ENCODE measurements around the gene AKAP13.

The AKAP13 gene

DNA sequence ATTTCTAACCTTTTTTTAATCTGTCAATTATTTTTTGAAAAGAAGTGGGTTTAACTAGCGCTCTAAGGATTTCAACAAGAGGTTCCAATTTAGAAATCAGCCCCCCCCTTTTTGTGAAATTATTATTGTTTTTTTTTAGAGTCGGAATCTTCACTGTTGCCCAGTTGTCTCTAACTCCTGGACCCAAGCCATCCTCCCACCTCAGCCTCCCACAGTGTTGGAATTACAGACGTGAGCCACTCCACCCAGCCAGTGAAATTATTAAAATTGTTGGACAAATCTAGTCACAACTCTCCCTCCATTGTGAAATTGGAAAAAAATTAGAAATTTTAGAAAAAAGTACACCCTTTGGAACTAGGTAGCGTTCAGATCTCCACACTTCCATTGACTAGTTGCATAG lies 2.5 kb downstream of the AKAP13 start:
- no peak for DNase-seq (ENCODE audit: low read depth in 2 of 2)

DNA sequence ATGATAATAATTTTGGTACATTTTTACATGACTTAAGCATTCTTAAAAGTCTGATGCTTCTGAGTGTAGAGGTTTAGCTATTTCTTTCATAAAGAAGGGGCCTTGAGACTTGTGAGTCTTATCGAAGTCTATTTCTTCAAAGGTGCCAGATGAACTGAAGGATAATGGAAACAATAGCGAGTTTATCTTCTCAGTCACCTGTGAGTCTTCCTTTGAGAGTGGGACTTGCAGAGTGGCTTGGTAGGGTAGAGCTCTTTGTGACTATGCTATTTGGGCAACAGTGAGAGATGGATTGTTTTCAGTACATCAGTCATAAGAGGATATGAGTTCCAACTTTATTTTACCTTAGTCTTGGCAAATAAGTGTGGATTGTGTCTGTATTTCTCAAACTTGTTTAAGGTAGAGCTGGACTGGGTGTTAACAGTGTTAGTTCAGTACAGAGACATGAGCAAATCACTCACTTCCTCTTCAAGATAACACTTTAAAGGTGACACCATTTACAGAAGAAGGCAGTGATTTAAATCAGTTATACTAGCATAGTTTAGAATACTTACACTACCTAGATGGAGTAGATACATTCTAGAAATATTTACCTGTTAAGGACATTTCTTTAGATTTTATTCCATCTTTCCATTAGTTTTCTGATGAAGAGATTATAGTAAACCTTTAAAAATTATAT lies 3.2 kb downstream of the AKAP13 start:
- DNase-seq (ENCODE audit: low read depth in 2 of 2) = no peak

DNA sequence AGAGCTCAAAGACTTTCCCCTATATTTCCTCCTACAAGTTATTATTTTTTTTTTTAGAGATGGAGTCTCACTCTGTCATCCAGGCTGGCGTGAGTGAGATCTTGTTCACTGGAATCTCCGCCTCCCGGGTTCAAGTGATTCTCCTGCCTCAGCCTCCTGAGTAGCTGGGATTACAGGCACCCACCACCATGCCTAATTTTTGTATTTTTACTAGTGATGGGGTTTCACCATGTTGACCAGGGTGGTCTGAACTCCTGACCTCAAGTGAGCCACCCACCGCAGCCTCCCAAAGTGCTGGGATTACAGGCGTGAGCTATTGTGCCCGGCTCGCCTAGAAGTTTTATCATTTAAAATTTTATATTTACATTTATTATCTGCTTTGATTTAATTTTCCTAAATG lies 5.9 kb downstream of the AKAP13 start:
- no peak for DNase-seq (ENCODE audit: low read depth in 2 of 2)

DNA sequence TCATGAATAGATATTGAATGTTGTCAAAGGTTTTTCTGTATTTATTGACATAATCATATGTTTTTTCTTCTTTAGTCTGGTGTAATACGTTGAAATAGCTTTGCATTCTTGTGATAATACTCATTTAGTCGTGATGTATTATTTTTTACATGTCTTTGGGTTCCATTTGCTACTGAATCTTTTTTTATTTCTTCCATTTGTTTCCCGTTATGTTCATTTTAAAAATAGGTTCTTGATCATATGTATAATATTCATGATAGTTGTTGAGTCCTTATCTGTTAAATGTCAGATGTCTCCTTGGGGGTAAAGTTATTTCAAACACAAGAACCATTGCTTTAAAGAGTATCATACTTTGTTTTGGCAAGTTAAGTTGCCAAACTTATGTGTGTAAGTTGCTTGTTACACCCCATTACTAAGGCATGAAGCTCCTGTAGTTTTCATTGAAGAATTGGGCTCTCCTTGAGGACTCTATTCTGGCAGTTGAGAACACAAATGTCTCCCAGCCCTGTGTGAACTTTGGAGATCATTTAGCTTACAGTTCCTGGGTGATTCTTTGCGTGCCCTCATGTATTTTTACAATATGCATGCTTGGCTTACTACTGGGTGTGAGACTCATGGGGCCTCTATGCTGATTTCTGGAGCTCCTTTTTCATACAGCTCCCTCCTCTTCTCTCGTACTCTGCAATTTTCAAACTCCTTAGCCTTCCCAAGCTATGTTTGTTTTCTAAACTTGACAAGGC lies 8.3 kb downstream of the AKAP13 start:
- DNase-seq (ENCODE audit: low read depth in 2 of 2) = no peak

DNA sequence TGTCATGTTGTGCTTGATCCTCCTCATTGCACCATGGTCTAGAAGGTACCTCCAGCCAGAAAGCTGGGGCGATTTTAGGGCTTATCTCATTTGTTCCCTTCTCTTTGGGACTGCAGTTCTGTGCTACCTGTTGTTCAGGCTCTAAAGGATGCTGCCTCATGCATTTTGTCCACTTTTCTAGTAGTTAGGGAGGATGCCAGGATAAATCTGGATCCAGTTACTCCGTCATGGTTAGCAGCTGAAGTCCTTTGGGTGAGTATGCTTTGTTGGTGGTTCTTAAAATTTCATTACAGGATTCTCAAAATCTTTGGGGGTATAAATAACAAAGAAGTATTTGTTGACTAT lies 8.9 kb downstream of the AKAP13 start:
- no peak for DNase-seq (ENCODE audit: low read depth in 2 of 2)

DNA sequence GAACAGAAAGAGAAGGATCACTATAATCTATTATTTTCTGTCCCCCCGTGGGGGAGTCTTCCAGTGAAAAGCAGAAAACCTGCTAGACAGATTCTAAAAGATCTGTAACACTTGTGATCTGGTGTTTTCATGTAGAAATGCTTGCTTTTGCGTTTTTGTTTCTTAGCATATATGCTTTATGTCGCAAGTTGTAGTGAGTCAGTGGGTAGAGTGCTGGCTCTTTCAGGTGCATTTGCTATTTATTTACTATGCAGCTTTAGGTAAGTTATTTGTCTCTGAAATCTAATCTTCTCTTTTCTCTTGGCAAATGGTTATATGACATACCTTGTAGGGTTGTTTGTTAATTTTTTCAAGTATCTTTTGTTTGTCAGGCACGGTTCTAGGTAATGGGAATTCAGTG lies 9.4 kb downstream of the AKAP13 start:
- DNase-seq (ENCODE audit: low read depth in 2 of 2) = no peak

DNA sequence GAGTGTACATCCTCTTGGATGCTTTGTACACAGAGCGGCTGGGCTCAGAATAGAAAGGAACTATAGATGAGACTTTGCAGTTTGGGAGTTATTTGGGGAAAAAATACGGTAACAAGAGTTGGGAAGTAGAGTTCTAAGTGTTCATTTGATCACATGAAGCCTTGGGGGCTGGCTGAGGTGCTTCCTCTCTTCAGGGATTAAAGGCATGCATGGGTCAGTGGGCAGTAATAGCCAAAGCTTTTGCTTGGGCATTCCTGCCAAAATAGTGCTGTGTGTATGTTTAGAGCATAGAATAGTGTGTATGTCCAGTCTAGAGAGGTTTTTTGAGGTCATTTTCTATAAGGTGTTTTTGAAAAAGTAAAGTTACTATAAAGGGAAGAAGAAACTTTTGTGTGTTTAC lies 12.8 kb downstream of the AKAP13 start:
- DNase-seq (ENCODE audit: low read depth in 2 of 2) = no peak

DNA sequence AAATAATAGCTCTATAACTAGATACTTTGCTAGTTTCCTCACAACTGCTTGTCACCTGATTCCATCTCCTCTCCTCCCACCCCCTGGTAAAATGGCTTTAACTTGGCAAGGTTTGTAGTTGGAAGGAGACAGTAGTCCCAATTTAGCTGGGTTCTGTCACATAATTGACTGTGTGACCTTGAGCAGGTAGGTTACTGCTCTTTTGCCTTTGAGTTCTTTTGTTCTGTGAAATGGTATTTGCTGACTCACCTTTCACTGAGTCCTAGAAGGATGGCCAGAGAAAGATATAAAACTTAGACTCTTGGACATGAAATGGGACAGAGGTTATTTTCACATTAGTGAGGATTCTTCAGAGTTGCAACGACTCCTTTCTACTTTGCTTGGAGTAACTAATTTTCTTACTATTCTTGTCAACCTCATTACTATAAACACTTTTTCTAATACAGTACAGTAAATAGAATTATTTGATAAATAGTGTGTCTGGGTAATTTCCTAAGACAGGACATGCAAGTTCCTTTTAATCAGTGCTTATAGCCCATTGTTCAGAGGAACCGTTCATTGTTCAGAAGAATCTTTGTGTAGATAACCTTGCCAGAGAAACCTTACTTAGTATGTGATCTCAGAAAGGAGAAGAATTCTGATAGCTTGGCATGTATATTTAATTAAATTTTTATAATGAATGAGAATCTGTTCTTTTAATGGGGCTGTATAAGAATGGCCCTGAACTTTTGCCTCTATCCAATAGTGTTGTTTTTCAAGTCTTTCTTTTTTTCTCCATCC lies 14.3 kb downstream of the AKAP13 start:
- no peak for DNase-seq (ENCODE audit: low read depth in 2 of 2)

DNA sequence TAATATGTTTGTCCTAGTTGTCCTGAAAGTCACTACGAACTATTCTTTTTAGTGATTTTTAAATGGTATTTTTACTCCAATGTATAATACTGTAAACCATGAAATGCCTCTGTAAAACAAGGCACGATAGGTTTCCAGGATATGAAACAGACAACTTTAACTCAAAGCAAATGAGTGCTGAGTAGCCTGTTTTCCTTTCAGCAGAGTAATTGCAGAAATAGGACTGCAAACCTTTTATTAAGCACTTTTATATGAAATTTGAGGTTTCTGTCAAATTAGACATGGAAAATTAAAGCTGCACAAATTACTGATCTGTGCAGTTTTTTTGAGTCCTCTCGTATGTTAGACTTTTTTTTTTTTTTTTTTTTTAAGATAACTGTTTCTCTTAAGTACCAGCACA lies 16.2 kb downstream of the AKAP13 start:
- DNase-seq (ENCODE audit: low read depth in 2 of 2) = no peak

DNA sequence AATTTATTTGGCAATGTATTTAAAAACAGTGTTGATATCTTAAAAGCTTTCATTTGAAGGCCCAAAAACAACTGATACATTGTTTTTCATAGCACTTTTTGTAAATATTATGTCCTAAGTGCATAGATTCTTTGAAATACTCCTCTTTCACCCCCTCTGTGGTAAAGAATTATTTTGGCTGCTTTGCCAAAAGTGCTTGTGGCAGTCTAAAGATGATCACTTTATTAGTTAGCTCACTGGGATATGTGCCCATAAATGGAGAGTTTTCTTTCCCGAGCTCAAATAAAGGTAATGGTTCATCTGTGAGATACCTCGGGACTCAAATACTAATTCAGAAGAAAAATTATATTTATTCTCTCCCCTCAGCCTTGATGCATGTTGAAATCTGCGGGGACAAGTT lies 16.7 kb downstream of the AKAP13 start:
- DNase-seq (ENCODE audit: low read depth in 2 of 2) = no peak

DNA sequence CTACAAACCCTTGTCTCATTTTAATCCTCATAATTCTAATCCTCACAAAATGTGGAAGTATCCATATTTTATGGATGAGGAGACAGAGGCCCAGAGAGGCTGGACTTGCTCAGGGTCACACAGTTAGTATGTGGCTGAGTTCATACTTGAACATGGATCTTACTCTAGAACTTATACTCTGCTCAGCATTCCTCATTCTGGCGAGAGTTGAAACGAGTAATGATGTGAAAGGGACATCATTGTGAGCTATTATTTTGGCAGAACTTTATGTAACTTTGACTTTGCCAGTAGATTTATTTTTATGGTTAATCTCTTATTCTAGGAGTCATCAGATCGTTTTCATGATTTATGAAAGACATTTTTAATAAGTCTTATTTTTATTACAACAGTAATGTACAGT lies 17.5 kb downstream of the AKAP13 start:
- no peak for DNase-seq (ENCODE audit: low read depth in 2 of 2)

DNA sequence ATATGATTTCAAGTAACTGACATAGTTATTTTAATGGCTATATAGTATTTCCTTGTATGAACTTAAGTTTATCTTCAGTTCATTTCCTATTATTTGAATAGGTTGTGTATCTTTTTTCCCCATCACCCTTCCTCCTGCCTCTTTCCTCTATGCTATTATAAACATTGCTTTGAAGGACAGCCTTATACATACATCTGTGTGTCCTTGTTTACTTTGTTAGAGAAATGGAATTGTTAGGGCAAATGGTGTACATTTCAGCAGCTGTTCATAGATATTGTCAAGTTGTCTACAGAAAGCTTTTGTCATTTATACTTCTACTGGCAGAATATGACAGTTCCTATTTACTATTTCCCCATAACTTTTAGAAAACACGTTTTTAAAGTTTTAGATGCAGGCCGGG lies 18.4 kb downstream of the AKAP13 start:
- DNase-seq (ENCODE audit: low read depth in 2 of 2) = no peak

DNA sequence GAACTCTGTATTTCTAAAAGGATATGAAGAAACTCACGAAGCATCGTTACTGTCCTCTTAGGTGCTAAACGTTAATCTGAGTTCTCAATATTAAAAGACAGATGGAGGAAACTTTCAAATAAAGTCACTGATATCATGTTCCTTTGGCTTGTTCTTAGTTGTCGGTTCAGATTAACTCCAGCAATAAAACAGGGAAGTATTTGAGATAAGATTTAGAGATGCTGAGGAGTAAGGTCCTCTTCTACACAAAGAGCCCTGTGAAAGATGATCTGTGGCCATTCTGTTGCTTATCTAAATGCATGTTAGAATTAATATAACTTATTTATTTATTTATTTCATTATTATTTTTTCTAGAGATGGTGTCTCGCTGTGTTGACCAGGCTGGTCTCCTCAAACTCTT lies 19.2 kb downstream of the AKAP13 start:
- DNase-seq (ENCODE audit: low read depth in 2 of 2) = no peak

DNA sequence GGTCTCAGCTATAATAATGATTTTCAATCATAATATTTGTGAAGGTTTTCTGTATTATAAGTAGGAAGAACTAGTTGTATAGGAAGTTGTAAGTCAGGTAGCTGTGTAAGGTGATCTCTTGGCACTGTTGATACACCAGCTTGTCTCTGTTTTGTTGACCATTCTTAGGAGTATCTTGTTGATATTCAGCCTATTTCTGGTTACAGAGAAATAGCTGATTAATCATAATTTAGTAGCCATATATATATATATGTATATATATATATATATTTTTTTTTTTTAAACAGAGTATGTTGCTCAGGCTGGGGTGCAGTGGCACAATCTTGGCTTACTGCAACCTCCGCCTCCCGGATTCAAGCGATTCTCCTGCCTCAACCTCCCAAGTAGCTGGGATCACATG lies 20.2 kb downstream of the AKAP13 start:
- no peak for DNase-seq (ENCODE audit: low read depth in 2 of 2)

DNA sequence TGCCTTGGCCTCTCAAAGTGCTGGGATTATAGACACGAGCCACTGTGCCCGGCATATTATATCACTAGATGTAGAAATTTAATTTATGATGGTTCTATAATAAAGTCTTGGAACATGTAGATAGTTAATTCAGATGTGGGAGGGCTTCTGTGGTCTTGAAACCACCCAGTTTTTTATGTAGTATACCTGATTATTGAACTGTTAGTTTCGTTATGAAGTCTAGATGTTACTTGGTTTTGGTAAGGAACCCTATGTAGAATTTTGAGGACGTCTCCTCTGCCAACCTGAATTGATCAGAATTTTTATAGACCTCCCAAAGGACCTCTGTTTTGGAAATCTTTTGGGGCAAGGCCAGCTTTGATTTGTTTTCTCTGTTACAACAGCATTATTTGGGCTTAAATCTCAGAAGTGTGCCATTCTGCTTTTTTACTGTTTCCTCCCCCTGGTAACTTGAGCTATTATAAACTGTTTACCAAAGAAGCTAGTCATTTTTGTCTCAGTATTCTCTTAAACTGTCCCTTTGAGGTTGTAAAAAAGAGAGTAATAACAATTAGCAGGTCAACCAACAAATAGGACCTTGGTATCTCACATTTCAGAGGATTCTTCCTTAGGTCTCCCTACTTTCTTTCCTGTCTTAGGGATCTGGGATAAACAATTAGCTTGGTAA lies 20.8 kb downstream of the AKAP13 start:
- DNase-seq (ENCODE audit: low read depth in 2 of 2) = no peak

DNA sequence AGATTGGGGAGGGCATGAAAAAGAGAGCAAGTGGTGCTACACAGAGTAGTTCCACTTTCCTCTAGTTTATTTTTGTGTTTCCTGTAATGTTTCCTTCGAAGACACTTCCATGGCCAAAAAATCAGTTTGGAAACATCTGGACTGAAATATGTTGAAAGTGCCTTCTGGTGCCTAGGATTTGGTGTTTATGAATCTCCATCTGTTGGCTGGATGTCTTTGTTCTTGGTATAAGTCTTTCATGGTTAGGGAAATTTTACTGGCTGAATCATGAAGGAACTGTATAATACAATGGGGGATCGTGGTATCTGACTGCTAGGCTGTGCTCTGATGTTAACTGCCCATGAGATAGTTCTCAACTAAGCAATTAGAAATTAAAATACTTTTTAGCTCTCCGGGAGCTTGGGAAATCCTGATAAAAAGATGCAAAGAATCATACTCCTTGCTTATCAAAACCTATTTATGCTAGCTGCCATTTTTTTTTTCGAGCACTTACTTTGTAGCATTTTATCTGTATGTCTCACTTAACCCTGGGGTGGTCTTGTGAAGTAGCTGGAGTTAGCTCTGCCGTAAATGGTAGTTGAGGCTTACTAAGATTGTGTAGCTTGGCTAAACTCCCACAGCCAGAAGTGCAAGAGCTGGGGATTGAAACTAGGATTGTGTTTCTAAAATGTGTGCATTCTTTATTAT lies 21.9 kb downstream of the AKAP13 start:
- no peak for DNase-seq (ENCODE audit: low read depth in 2 of 2)

DNA sequence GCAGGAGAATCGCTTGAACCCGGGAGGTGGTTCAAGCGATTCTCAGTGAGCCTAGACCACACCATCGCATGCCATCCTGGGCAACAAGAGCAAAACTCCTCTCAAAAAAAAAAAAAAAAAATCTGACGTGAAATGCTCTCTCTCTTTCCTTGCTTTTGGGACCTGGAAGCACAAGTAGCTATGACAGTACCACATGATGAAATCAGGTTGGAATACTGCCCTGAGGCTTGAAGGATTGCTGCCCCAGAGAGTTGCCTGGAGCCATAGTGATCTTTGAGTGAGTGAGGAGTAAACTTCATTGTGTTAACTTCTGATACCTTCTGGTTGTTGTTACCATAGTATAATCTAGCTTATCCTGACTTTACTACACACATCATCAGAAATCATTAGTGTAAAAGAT lies 23.3 kb downstream of the AKAP13 start:
- no peak for DNase-seq (ENCODE audit: low read depth in 2 of 2)

DNA sequence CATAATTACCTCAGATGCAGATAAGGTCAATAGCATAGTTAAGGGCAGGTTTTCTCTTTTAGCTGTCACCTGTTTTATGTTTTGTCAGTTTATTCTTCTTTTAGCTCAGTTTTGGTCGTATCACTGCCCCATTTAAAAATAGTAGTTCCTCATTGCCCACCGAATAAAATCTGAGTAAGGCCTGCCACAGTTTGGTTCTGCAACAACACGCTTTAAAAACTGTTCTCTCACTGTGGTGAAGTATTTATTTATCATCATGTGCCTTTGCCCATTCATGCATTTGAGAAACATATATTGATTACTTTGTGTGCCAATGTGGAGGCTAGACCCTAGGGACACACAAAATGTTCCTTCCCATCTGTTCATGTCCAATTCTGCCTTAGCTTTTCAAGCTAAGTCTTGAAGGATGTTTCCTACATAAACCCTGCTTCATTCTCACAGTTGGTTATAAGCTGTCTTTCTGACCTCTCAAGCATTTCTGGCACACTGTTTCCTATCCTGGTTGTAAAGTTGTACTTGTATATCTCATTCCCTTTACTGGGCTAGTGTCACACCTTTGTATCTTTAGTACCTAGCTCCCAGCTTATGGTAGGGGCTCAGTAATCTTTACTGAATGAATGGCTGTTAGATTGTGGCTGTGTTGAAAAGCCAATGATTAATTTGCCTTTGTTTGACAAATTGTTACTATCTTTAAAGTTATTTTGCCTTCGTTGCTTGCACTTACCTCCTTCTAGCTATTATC lies 23.9 kb downstream of the AKAP13 start:
- DNase-seq (ENCODE audit: low read depth in 2 of 2) = no peak

DNA sequence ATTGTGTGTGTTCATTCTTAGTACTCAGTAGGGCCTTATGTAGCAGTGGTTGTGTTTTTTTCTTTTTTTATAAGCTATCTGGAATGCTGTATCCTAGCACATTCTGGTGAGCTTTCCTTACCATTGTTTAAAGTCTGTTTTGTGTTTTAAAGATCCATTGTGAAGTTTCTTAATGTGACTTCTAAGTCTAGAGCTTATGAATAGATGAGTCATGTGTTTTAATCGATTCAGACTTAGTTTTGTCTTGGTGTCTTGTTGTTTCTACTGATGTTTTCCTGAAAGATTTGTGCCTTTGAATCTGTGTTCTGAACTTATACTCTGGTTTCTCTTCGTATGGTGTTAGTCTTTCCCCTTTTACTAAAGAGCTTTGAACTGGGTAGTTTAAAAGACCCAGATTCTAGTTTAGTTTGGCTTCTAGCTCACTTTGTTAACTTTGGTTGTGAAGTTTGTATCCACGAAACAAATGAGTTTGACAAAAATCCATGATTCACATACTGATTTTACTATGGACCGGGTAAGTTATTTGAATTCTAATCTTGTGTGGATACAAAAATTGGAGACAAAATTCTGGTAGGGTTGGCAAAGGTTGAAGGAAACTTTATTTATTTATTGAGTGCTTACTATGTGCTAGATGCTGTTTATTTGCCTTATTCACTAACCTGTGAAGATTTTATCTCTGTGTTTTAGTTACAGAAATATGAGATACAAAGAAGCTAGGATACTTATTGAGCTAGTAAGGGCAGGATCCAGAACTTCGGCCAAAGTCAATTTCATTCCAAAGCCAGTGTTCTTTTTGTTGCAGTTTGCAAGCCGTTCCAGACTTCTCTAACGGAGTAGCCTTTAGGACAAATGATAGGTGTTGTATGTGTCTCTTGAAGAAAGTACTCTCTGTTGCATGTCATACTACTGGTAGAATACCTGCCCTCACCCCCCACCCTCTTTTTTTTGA lies 24.8 kb downstream of the AKAP13 start:
- DNase-seq (ENCODE audit: low read depth in 2 of 2) = no peak

DNA sequence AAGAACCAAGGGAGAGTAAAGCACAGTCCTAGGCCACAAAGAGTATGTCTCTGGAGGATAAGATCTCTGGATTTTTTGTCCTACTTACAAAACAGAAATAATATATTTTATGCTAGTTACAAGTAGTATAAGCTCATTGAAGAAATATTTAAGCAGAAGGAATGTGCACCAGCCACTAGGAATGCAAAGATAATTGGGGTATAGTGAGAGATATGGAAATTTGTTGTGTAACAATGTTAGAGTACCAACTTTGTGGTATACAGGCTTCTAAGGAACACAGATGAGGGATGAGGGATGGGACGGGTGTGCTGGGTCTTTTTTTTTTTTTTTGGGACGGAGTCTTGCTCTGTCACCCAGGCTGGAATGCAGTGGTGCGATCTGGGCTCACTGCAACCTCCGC lies 26.5 kb downstream of the AKAP13 start:
- DNase-seq (ENCODE audit: low read depth in 2 of 2) = no peak
